HG02798 (cell line): Measurements from ENCODE around the gene EPB41L1.

ENCODE experiments used
- ATAC-seq: cut with Tn5 transposase; IDR thresholded peaks from one replicate; pipeline ENCODE4 v1.9.1; 2021; ENCODE audit warnings: mild to moderate bottlenecking; ENCODE audit not compliant: unreplicated experiment, poor library complexity

The EPB41L1 gene

GRCh38 chr20:36251426-36251825, 96.9 kb downstream of the EPB41L1 start:
- no peak for ATAC-seq

GRCh38 chr20:36252511-36252910, 98.0 kb downstream of the EPB41L1 start:
- ATAC-seq, result no peak

- no peak for ATAC-seq
These were observed 98.5 kb downstream of the EPB41L1 start for GRCh38 chr20:36253036-36253435.

GRCh38 chr20:36254076-36254475, 99.5 kb downstream of the EPB41L1 start:
- ATAC-seq, result no peak

GRCh38 chr20:36255445-36255844, 100.9 kb downstream of the EPB41L1 start:
- ATAC-seq, result no peak

- ATAC-seq, result no peak
These were observed 104.9 kb downstream of the EPB41L1 start for GRCh38 chr20:36259177-36260061.

GRCh38 chr20:36260316-36260715, 105.8 kb downstream of the EPB41L1 start:
- no peak for ATAC-seq

- ATAC-seq, result no peak
These were observed 107.0 kb downstream of the EPB41L1 start for GRCh38 chr20:36261389-36262105.

GRCh38 chr20:36262440-36262839, 107.9 kb downstream of the EPB41L1 start:
- ATAC-seq, result no peak

GRCh38 chr20:36264426-36265246, 110.1 kb downstream of the EPB41L1 start:
- no peak for ATAC-seq

- ATAC-seq, result no peak
These were observed 111.6 kb downstream of the EPB41L1 start for GRCh38 chr20:36266189-36266588.

GRCh38 chr20:36267605-36268381, 113.3 kb downstream of the EPB41L1 start:
- ATAC-seq, result no peak

GRCh38 chr20:36268440-36269342, 114.2 kb downstream of the EPB41L1 start:
- ATAC-seq, result no peak

GRCh38 chr20:36269507-36269906, 115.0 kb downstream of the EPB41L1 start:
- no peak for ATAC-seq

- ATAC-seq, result no peak
These were observed 116.5 kb downstream of the EPB41L1 start for GRCh38 chr20:36270744-36271638.

- no peak for ATAC-seq
These were observed 117.4 kb downstream of the EPB41L1 start for GRCh38 chr20:36271639-36272546.
